WTC11 (cell line): Measurements from ENCODE around the gene SNX30. TPM values are rescaled to one million over a fixed set of nuclear protein-coding genes. Genes with fewer than 3 reads are reported as not detected.

Source experiments
- ATAC-seq: fragments of 200-7000 bp; cut with Tn5 transposase; 2 replicates; pipeline ENCODE4 v1.10.0; 2021; ENCODE audit warnings: mild to moderate bottlenecking, moderate library complexity
- CTCF ChIA-PET: fragments of 300-600 bp; sonication (Branson Sonifier 250); formaldehyde crosslinking; loops from one replicate; lab custom pipeline; 2021; ENCODE audit warnings: antibody characterized with exemption; lab: Charles Lee
- POLR2A ChIA-PET: fragments of 350-600 bp; sonication (Branson Sonifier 250); formaldehyde crosslinking; loops from one replicate; lab custom pipeline; 2021; ENCODE audit warnings: antibody characterized with exemption; lab: Charles Lee
- DNase-seq: peaks from one replicate; pipeline ENCODE4 v3.0.0; 2021; ENCODE audit warnings: low spot score
- H3K27ac Mint-ChIP-seq: 2 replicates; pipeline ENCODE4 v1.8.0; 2021; ENCODE audit warnings: mixed read lengths
- H3K27me3 Mint-ChIP-seq: 2 replicates; pipeline ENCODE4 v1.8.0; 2021; ENCODE audit warnings: low read depth, mild to moderate bottlenecking, moderate library complexity, mixed read lengths
- H3K36me3 Mint-ChIP-seq: 2 replicates; pipeline ENCODE4 v1.8.0; 2021; ENCODE audit warnings: mixed read lengths
- H3K4me1 Mint-ChIP-seq: 2 replicates; pipeline ENCODE4 v1.8.0; 2022; ENCODE audit warnings: mixed read lengths
- H3K4me3 Mint-ChIP-seq: 2 replicates; pipeline ENCODE4 v1.8.0; 2021; ENCODE audit warnings: mild to moderate bottlenecking, moderate library complexity, mixed read lengths
- H3K9me3 Mint-ChIP-seq: 2 replicates; pipeline ENCODE4 v1.8.0; 2021; ENCODE audit warnings: mixed read lengths
- ATF6 ChIP-seq: sonication (generic); formaldehyde crosslinking; IDR thresholded peaks from 2 replicates; pipeline ENCODE4 v1.8.1; 2023; ENCODE audit warnings: mild to moderate bottlenecking, missing genetic modification reagents
- CBFB ChIP-seq: sonication (generic); formaldehyde crosslinking; IDR thresholded peaks from 2 replicates; pipeline ENCODE4 v1.8.1; 2022; ENCODE audit warnings: mild to moderate bottlenecking, low read depth, missing genetic modification reagents
- CREM ChIP-seq: sonication (generic); formaldehyde crosslinking; IDR thresholded peaks from 2 replicates; pipeline ENCODE4 v1.8.1; 2022; ENCODE audit warnings: mild to moderate bottlenecking, missing genetic modification reagents, moderate library complexity
- E2F1 ChIP-seq: sonication (generic); formaldehyde crosslinking; IDR thresholded peaks from 2 replicates; pipeline ENCODE4 v1.8.0; 2022; ENCODE audit warnings: mild to moderate bottlenecking, missing genetic modification reagents
- ERG ChIP-seq: fragments of 250-450 bp; sonication (Bioruptor Pico); IDR thresholded peaks from 2 replicates; pipeline ENCODE4 v1.8.0; 2021; ENCODE audit warnings: mild to moderate bottlenecking
- GTF2I ChIP-seq: fragments of 250-450 bp; sonication (Bioruptor Pico); conservative IDR thresholded peaks from 2 replicates; pipeline ENCODE4 v1.4.0; 2021; ENCODE audit warnings: mild to moderate bottlenecking
- IRF1 ChIP-seq: sonication (generic); formaldehyde crosslinking; IDR thresholded peaks from 2 replicates; pipeline ENCODE4 v1.8.0; 2023; ENCODE audit warnings: missing genetic modification reagents
- KAT7 ChIP-seq: sonication (generic); formaldehyde crosslinking; IDR thresholded peaks from 2 replicates; pipeline ENCODE4 v1.8.1; 2023; ENCODE audit warnings: missing genetic modification reagents, mild to moderate bottlenecking, borderline replicate concordance
- NFE2L1 ChIP-seq: sonication (generic); formaldehyde crosslinking; IDR thresholded peaks from 2 replicates; pipeline ENCODE4 v1.8.1; 2023; ENCODE audit warnings: missing genetic modification reagents
- NR1H2 ChIP-seq: sonication (generic); formaldehyde crosslinking; IDR thresholded peaks from 2 replicates; pipeline ENCODE4 v1.9.0; 2021; ENCODE audit warnings: mild to moderate bottlenecking, moderate library complexity, missing genetic modification reagents
- PRDM15 ChIP-seq: sonication (generic); formaldehyde crosslinking; IDR thresholded peaks from 2 replicates; pipeline ENCODE4 v1.8.0; 2022; ENCODE audit warnings: missing genetic modification reagents
- PREB ChIP-seq: sonication (generic); formaldehyde crosslinking; IDR thresholded peaks from 2 replicates; pipeline ENCODE4 v1.8.1; 2022; ENCODE audit warnings: mild to moderate bottlenecking, missing genetic modification reagents, moderate library complexity, borderline replicate concordance
- PRRX2 ChIP-seq: fragments of 250-450 bp; sonication (Bioruptor Pico); IDR thresholded peaks from 2 replicates; pipeline ENCODE4 v1.8.0; 2021; ENCODE audit warnings: mild to moderate bottlenecking
- ZNF219 ChIP-seq: sonication (generic); formaldehyde crosslinking; IDR thresholded peaks from 2 replicates; pipeline ENCODE4 v1.8.0; 2023; ENCODE audit warnings: missing genetic modification reagents, mild to moderate bottlenecking, borderline replicate concordance
- ZNF416 ChIP-seq: fragments of 250-450 bp; sonication (Bioruptor Pico); IDR thresholded peaks from 2 replicates; pipeline ENCODE4 v1.9.0; 2021; ENCODE audit warnings: mild to moderate bottlenecking, inconsistent platforms
- ZNF425 ChIP-seq: fragments of 250-450 bp; sonication (Bioruptor Pico); conservative IDR thresholded peaks from 2 replicates; pipeline ENCODE4 v1.9.0; 2021; ENCODE audit warnings: mild to moderate bottlenecking
- total RNA-seq: library from RNA; stranded (reverse); gene quantifications from 3 replicates; pipeline ENCODE4 v1.2.3, GENCODE V29; 2021

Gene SNX30
- total RNA-seq, 1 experiment from 2014 or later = 13.4 TPM

- TF ChIP-seq E2F1 (CRISPR knock-in tag) = no peak
- no peak for TF ChIP-seq ZNF416
- TF ChIP-seq ZNF425 (CRISPR knock-in tag) = no peak
- no peak for TF ChIP-seq ZNF219 (CRISPR knock-in tag)
- TF ChIP-seq ERG = no peak
These were observed 134.2 kb downstream of the SNX30 start (continued) for GRCh38 chr9:112884721-112885120.

GRCh38 chr9:112885324-112885723, 134.8 kb downstream of the SNX30 start:
- POLR2A ChIA-PET = no interaction called here
- peaks cover 13% of the 10 kb centered on the region for H3K27me3 Mint-ChIP-seq
- CTCF ChIA-PET = interaction anchor here (2.3 kb wide), 1 partner anchor 18 kb away, joined by 13 read pairs; no protein-coding TSS in a partner anchor
- no peak for TF ChIP-seq PRRX2 (CRISPR knock-in tag)
- TF ChIP-seq GTF2I (CRISPR knock-in tag) = no peak
- no peak for TF ChIP-seq NR1H2 (CRISPR knock-in tag)
- no peak for TF ChIP-seq ATF6
- no peak for TF ChIP-seq KAT7 (CRISPR knock-in tag)
- no peak for TF ChIP-seq CBFB
- TF ChIP-seq PRDM15 (CRISPR knock-in tag) = no peak
- no peak for TF ChIP-seq PREB (CRISPR knock-in tag)
- no peak for TF ChIP-seq CREM
- TF ChIP-seq NFE2L1 (CRISPR knock-in tag) = no peak
- TF ChIP-seq IRF1 (CRISPR knock-in tag) = no peak
- 0 out of 2 replicates have a peak, but pooled peaks cover 2% of the 10 kb centered on the region for H3K36me3 Mint-ChIP-seq
- no peak overlapping the region for H3K4me3 Mint-ChIP-seq
- no peak for ATAC-seq
- DNase-seq = no peak
- H3K4me1 Mint-ChIP-seq = peaks cover 9% of the 10 kb centered on the region
- H3K9me3 Mint-ChIP-seq = no peaks in the 10 kb centered on the region
- H3K27ac Mint-ChIP-seq = no peak overlapping the region
